GM18909 (cell line): ENCODE data around the gene RNPEPL1.
"Not testable (repeated sequence)": the region's sequence is repeated elsewhere in the genome, so short reads cannot be mapped to it uniquely, and the experiment has no call there.

Source experiments
- ATAC-seq: cut with Tn5 transposase; IDR thresholded peaks from one replicate; pipeline ENCODE4 v1.9.1; 2021; ENCODE audit warnings: mild to moderate bottlenecking; ENCODE audit not compliant: unreplicated experiment, poor library complexity

The RNPEPL1 gene

DNA sequence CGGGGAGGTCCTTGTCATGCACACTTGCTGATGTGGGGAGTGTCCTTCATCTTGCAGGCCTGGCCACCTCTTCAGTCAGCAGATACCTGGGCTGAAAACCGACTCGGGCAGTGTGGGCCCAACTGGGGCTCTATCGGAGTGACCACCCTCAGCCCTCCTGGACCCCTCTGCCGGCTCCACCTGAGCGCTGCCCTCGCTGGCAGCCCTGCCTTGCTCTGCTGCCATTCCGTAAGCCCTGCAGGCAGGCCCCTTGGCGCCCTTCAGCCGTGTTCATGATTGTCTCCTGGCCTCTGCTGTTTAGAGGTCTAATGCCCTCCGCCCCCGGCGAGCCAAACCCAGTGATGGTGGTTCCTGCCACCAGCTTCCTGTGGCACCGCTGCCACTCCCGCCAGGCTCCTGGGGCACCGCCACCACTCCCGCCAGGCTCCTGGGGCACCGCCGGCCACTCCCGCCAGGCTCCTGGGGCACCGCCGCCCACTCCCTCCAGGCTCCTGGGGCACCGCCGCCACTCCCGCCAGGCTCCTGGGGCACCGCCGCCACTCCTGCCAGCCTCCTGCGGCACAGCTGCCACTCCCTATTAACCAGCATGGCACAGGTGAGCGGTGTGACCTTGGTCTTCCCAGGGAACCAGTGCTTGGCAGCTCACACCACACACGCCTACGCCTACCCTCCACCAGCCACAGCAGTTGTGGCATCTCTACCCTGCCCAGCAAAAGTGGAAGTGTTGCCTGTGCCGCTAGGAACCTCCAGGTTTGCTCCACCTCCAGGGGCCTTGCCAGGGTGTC lies 34.2 kb downstream of the RNPEPL1 start:
- ATAC-seq, result no peak

DNA sequence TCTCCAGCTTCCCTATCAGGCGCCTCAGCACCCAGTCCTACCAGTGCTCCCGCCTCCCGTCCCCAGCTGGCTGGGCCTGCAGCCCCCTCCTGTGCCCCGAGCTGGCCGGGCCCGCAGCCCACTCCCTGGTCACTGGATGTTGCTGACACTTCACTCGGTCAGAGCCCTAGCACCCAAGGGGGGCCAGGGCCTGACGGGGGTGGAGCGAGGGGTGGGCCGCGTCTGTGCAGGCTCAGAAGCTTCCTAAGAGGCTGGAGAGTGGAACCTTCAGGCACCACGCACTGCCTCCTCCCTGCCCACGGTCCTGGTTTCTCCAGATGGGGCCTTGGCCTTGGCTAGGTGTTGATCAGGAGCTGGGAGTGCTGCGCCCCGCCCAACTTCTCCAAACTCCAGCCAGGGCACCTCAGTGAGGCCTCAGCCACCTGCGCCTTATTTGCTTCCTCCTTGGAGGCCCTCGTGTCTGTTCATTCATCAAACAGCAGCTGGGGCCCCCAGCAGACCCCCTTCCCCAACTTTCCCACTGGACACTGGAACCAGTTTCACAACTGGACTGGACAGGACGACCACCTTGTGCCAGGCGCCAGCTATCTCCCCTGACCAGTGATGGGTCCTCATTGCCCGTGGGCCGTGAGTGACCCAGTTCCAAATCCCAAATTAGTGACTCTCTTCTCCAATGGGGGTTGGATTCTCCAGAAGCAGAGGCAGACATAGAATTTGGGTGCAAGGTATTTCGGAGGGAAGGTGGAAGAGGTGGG lies 35.0 kb downstream of the RNPEPL1 start:
- ATAC-seq, result no peak

DNA sequence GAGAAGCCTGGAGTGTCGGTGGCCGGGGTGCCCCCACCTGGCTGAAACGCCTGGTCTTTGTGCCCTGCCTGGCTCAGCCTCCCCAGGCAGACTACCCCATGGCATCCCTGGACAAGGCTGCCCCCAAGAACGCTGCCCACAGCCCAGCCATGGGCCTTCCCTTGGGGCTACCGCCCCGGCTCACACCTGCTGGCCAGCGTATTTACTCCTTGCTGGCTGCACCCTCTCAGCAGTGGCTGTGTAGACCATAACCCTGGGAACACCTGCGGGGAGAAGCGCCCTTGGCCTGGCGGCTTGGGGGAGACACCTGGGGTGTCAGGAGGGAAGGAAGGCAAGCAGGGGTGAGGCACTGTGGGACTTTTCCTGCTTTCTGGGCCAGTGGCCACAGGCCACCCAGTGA lies 35.6 kb downstream of the RNPEPL1 start:
- ATAC-seq, result no peak

DNA sequence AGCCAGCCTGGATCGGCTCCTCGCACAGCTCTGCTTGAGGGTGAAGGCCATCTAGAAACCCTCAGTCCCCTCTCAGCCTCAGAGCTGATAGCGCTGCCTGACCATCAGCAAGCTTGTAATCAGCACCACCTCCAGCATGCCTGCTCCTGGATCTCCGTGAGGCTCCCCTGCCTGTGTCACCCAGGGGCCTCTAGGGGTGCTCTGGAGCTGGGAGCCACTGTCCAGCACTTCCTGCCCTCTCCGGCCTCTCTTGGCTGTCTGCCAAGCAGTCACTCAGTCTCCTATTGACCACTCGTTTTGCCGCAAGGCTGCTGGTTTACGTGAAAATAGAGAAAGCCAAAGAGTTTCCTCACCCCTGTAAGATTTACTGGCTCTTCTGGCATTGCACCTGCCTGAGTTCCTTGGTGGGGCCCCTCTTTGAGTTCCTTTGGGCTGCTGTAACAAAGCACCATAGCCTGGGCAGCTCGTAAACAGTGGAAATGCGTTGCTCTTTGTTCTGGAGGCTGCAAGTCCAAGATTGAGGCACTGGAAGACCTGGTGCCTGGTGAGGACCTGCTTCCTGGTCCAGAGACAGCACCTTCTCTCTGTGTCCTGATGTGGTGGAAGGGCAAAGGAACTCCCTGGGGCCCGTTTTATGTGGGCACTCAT lies 36.1 kb downstream of the RNPEPL1 start:
- ATAC-seq, result no peak

DNA sequence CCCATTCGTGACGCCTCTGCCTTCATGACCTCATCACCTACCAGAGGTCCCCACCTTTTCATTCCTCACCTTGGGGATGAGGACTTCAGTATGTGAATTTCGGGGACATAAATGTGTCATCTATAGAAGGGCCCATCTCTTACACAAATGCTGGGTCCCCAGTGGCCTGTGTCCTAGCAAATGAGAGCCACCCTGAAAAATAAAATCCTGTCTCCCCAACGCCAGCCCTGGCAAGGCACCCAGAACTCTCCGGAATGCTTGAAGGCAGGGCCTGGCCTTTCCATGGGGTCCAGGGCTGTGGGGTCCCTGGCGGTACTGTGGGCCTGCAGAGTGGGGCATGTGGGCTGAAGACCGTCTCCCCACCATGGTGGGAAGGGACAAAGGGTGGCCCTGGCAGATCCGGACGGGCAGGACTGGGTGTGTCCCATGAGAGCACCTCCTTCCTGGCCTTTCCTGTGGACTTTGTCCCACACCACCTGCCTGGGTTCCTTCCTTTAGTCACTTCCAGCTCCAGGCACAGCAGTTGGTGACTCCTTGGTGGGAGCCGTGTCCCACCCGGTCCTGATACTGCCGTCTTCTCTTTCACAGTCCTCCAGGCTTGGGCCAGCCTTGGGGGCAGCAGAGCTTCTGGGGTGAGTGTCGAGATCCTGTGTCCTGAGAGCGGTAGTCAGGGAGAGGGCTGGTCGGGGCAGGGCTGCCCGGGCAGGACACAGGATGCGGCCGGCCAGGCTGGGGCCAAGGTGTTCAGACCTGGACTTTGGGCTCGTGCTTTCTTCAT lies 36.8 kb downstream of the RNPEPL1 start:
- no peak for ATAC-seq

DNA sequence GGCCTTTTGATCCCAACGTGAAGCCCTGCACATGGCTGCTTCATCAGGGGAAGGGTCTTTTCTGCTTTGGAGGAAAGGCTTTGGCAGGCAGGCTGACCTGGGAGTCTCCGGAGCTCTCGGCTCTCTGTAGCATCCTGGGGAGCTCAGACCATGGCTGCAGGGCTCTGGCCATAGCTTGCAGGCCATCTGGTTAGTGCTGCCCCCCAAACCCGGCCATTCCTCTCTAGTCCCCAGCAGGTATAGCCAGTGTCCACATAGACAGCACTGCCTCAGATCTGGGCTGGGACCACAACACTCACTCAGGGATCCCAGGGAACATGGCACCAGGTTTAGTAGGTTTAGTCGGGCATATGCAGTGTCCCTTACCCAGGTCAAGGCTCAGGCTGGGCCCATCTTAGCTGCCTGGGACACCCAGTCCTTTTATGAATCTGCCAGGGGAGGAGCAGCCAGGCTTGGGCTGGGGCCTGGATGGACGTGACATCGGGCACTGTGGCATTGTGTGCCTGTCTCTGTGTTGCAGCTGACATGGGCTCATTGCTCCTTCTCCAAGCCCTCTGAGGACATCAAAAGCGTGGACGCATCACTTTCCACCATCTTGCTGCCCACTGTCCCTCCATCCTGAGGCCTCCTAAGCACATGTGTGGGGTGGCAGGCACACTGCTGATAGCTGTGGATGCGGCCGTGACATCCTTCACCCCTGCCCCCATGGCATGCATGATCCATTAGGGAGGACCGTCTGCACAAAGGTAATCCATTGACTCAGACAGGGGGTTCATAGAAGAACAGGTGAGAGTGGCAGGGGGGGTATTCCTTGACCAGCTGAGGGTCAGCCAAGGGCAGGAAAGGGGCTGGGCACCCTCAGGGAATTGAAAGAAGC lies 37.8 kb downstream of the RNPEPL1 start:
- no peak for ATAC-seq

DNA sequence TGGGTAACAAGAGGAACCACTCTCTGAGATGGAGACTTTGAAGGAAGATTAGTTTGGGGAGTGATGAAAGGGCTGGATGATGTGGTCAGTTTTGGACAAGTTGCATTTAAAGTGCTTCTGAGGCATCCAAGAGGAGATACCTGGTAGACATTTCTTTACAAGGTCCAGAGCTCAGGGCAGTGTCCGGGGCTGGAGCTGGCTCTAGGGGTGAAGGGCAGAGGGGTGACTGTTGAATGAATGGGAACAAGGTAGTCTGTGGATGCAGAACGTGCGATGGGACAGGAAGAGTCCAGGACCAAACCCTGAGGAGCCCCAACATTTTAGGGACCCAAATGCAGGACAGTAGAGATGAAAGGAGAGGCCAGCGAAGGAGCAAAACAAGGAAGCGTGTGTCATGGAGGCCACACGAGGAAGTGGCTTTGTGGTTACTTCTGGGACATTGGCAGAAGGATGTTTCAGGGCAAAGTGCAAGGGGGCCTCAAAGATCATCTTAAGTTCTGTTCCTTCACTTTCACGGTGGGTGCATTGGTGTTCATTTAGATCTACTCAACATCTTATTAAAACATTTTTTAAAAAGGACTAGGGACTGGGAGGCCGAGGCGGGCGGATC lies 43.4 kb downstream of the RNPEPL1 start:
- ATAC-seq, result no peak

DNA sequence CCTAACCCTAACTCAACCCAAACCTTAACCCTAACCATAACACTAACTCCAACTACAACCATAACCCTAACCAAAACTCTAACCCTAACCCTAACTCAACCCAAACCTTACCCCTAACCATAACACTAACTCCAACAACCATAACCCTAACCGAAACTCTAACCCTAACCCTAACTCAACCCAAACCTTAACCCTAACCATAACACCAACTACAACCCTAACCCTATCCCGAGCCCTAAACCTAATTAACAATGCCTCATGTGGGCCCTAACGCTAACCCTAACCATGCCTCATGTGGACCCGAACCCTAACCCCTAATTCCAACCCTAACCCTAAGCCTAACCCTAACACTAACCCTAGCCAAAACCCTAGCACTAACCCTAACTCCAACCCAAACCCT lies 45.5 kb downstream of the RNPEPL1 start:
- no peak for ATAC-seq

DNA sequence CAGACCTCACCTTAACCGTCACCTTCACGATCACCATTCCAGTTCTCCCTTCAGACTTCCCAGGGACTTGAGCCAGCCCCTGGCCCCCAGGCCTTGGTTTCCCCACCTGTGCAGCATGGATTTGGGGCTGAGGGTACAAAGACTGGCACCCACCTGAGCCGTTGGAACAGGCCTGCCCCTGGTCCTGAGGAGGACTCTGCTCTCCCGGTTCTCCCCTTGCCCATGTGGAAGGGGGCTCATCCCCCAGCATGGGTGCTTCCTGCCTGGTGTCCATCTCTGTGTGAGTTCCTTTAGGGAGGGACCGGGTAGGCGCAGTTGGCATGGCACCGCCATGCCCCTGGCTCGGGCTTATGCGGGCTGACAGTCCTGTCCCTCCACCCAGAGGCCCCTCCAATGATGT lies 46.1 kb downstream of the RNPEPL1 start:
- no peak for ATAC-seq

DNA sequence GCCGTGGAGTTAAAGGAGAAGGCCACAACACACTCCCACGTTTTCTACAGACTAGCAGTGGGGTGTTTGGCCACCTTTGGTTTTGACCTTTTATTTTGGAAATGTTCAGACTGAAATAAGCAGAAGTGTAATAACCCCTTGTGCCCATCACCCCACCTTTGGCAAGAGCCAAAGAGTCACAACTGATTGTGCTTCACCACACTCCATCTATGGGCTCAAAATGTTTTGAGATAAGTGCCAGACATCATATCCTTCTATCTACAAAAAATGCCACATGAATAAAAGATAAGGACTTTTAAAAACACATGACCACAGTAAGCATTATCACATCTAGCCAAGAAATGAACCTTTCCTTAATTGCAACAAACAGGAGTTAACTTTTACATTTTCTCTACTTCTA lies 47.1 kb downstream of the RNPEPL1 start:
- ATAC-seq, result no peak

DNA sequence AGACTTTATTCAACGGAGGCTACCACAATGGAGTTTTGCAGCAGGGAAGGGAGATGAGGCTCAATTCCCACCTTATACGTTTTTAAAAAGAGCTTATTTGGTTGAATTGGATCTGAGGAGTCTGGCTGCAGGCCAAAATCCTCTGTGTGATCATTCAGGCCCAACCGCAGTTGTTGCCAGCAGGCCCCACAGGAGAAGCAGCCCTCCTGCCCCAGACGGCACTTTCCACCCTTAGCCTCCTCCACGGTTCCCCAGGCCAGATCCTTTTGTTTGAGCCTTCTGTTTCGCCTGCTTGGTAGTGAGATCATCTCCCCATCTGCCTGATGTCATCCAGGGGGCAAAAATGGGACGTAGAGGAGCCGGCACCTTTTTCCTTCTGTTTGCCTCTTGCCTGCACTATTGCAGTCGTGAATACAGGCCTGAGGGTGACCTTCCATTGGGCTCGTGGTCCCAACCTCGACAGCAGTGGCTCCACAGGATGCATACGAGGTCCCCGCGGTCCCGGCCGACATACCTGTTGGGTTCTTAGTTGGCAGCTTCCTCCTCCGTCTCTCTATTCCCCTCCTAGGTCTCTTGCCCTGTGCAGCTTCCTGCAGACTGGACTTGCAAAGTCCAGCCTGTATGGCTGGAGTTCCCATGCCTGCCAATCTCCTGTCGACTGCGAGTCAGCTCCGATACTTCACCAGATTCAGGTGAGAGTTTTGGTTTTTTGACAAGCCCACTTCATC lies 47.7 kb downstream of the RNPEPL1 start:
- no peak for ATAC-seq

DNA sequence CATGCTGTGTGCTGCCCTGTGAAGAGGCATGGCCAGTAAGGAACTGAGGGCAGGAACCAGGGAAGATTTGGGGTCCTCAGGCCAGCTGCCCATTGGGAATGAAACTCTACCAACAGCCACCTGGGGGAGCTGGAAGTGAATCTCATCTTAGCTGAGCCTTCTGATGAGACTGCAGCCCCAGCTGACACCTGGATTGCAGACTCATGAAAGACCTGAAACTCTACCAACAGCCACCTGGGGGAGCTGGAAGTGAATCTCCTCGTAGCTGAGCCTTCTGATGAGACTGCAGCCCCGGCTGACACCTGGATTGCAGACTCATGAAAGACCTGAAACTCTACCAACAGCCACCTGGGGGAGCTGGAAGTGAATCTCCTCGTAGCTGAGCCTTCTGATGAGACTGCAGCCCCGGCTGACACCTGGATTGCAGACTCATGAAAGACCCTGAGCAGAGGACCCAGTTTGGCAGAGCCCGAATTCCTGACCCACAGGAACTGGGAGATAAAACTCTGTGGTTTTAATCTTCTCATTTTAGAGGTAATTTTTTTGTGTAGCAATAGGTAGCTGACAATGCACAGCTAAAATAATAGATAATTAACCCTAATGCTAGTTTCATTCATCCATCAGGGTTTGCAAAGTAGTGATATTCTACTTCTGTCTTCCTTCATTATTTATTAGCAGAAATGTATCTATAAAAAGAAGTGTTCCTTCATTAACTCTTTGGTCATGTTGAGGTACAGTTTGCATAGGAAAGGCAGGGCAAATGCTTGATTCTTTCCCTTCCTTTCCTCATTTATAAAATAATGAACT lies 48.8 kb downstream of the RNPEPL1 start:
- not testable (repeated sequence) for ATAC-seq

DNA sequence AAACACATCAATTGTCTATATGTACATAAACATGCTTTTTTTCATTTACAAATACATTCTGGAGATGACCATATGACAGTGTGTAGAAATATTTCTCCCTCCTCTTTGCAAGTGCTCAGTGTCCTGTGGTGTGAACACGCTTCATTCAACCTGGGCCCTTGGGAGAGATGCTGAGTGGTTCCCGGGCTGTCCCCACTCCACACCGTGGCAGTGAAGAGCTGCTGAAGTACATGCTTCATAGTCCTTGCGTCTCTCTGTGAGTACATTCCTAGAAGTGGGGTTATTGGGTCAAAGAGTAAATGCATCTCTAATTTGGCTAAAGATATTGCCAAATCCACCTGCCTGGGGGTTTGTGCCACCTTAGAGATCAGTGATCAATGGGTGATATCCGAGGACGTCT lies 50.5 kb downstream of the RNPEPL1 start:
- no peak for ATAC-seq

DNA sequence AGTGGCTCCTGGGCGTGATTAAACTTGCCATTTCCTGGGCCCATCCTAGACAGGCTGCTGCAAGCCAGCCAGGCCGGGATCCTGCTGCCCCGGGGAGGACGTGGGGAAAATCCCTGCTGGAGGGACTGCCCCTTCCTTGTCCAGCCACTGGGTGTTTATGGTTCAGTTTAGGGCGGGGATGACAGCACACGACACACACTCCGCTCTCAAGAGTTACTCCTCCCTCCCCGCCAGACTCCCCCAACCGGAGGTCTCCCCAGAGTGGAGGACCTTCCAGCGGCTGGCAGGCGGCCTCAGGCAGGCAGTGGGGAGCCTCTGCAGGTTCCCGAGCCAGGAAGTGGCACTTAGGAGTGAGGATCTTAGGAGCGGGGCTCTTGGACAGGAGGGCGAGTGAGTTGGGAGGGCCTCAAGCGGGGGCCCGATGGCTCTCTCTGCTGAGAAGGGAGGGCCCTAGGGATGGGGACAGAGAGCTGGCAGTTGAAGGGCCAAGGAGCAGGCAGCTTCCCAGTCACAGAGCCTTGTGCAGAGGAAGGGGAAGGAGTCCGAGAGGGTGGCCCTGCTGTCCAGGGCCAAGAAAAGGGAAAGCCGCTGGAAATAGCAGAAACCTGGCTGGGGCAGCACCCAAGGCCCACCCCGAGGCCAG lies 51.3 kb downstream of the RNPEPL1 start:
- no peak for ATAC-seq

DNA sequence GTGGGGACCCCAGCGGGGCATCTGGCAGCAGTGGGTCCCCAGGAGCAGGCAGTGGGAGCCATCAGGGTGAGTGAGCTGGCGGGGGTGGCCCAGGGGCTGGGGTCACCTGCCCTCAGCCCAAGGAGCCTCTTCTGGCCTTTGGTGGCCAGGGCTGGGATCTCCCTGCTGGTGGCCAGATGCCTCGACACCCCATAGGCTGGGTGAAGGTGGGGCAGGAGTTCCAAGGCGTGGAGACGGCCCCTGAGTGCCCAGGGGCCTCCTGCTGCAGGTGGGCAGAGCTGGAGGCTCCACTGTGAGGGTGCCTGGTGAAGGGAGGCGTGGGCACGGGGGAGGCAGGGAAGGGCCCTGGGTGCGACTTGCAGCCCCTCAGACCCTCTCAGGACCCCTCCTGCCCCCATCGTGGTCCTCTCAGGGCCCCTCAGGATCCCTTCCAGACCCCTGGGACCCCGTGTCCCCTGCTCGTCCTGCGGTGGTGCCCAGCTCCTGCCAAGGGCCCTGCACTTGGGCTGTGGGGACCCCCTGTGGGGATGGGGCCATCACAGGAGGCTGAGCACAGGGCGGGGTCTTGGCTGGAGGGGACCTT lies 52.0 kb downstream of the RNPEPL1 start:
- ATAC-seq, result no peak

DNA sequence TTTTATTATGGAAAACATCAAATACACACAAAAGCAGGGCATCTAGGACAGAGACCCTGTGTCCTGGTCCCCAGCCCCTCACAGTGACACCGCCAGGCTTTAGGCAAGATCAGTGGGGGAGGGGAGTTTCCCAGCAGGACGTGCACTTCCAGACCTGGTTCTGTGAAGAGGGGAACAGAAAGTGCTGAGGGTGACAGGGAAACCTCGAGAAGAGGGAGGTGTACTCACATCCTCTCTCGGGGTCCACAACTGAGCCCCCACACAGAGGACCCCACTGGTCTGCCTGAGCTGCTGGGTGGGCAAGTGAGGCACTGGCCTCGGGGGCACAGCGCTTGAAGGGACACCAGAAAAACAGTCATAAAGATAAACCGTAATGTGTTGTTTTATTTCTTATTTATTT lies 52.6 kb downstream of the RNPEPL1 start:
- ATAC-seq, result no peak

DNA sequence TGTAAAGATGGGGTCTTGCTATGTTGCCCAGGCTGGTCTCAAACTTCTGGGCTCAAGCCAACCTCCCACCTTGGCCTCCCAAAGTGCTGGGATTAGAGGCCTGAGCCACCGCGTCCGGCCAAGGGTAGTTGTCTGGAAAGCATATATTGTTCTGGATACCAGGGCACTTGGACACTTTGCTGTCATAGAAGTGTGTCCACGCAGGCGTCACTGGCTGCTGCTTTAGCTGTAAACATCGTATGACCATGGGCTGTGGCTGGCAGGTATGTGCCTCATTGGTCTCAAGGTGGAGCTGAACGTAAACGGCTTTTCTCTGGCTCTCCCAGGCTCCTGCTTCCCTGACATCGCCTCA lies 53.8 kb downstream of the RNPEPL1 start:
- no peak for ATAC-seq
